Upper lobe of right lung (tissue), 1 donor: ENCODE measurements around the gene TMEM154. TPM values are rescaled to one million over a fixed set of nuclear protein-coding genes. Genes with fewer than 3 reads are reported as not detected.

Experiments
- ATAC-seq: fragments of 200-7000 bp; cut with Tn5 transposase; one replicate; pipeline ENCODE4 v1.9.1; 2020; ENCODE audit warnings: mild to moderate bottlenecking, moderate library complexity
- DNase-seq: peaks from one replicate; pipeline ENCODE4 v3.0.0-alpha.2; 2020
- H3K27ac ChIP-seq: fragments of 200-600 bp; one replicate; pipeline ENCODE4 v1.8.0; 2022
- H3K27me3 ChIP-seq: fragments of 200-600 bp; one replicate; pipeline ENCODE4 v1.8.0; 2022; ENCODE audit warnings: mild to moderate bottlenecking
- H3K36me3 ChIP-seq: fragments of 200-600 bp; one replicate; pipeline ENCODE4 v1.8.0; 2022
- H3K4me1 ChIP-seq: fragments of 200-600 bp; one replicate; pipeline ENCODE4 v1.8.0; 2022
- H3K4me3 ChIP-seq: fragments of 200-600 bp; one replicate; pipeline ENCODE4 v1.8.0; 2022; ENCODE audit warnings: mild to moderate bottlenecking
- H3K9me3 ChIP-seq: fragments of 200-600 bp; one replicate; pipeline ENCODE4 v1.8.0; 2022
- CTCF ChIP-seq: fragments of 200-600 bp; IDR thresholded peaks from one replicate; pipeline ENCODE4 v1.8.0; 2022; ENCODE audit warnings: antibody characterized with exemption
- intact Hi-C: fragments of 100-400 bp; cut with DNase I; formaldehyde crosslinking; loops from one replicate; pipeline ENCODE4 v1.11.0; 2022
- total RNA-seq: library from RNA; stranded (reverse); fragmentation: NEBNext Ultra II Directional; extraction: Animal tissue kit (Norgen Biotek cat#: 25700); gene quantifications from one replicate; pipeline ENCODE4 v1.2.1, GENCODE V29; 2021
- donor health status: DM: no; HTN: yes; CAD: no; lungs with severe emphysema.

Gene TMEM154
- total RNA-seq, 1 donor from 2014 or later = 12.7 TPM

GRCh38 chr4:152579107-152579764 is 100.6 kb downstream of the TMEM154 start:
- H3K27me3 ChIP-seq = no peaks in the 10 kb centered on the region
- H3K9me3 ChIP-seq = no peaks in the 10 kb centered on the region
- ATAC-seq = no peak
- intact Hi-C loops = no loop called here
- no peak overlapping the region for H3K27ac ChIP-seq
- no peak overlapping the region for H3K4me3 ChIP-seq
- DNase-seq = no peak
- no peak for TF ChIP-seq CTCF
- no peaks in the 10 kb centered on the region for H3K4me1 ChIP-seq
- H3K36me3 ChIP-seq = no peaks in the 10 kb centered on the region

- DNase-seq (no peak), ATAC-seq (no peak)
- Histone ChIP-seq H3K36me3 (no peaks in the 10 kb centered on the region), H3K9me3 (no peaks in the 10 kb centered on the region), H3K27ac (no peak overlapping the region), H3K4me3 (no peak overlapping the region), H3K4me1 (no peaks in the 10 kb centered on the region), H3K27me3 (no peaks in the 10 kb centered on the region)
- TF ChIP-seq CTCF = no peak
- intact Hi-C loops = no loop called here
Measured at GRCh38 chr4:152578670-152579069, 101.1 kb downstream of the TMEM154 start.

- intact Hi-C loops = no loop called here
- DNase-seq = no peak
Measured at GRCh38 chr4:152577708-152578396, 101.9 kb downstream of the TMEM154 start.

GRCh38 chr4:152575533-152575932 is 104.3 kb downstream of the TMEM154 start:
- Histone ChIP-seq H3K9me3 (no peaks in the 10 kb centered on the region), H3K4me3 (no peak overlapping the region), H3K36me3 (no peaks in the 10 kb centered on the region), H3K27me3 (no peaks in the 10 kb centered on the region), H3K27ac (no peak overlapping the region), H3K4me1 (no peaks in the 10 kb centered on the region)
- ATAC-seq = no peak
- TF ChIP-seq CTCF = no peak
- no peak for DNase-seq
- intact Hi-C loops = no loop called here

More at GRCh38 chr4:152577708-152578396, 101.9 kb downstream of the TMEM154 start:
- peak; percentile 62 for ATAC-seq
- H3K36me3 ChIP-seq = no peaks in the 10 kb centered on the region
- no peaks in the 10 kb centered on the region for H3K27me3 ChIP-seq
- H3K4me3 ChIP-seq = no peak overlapping the region
- no peaks in the 10 kb centered on the region for H3K4me1 ChIP-seq
- TF ChIP-seq CTCF = no peak
- H3K27ac ChIP-seq = no peak overlapping the region
- no peaks in the 10 kb centered on the region for H3K9me3 ChIP-seq

- DNase-seq (no peak), ATAC-seq (no peak)
- no peaks in the 10 kb centered on the region for H3K27me3 ChIP-seq
- H3K36me3 ChIP-seq = no peaks in the 10 kb centered on the region
- no peaks in the 10 kb centered on the region for H3K4me1 ChIP-seq
- intact Hi-C loops = no loop called here
- H3K9me3 ChIP-seq = no peaks in the 10 kb centered on the region
- H3K4me3 ChIP-seq = no peak overlapping the region
- H3K27ac ChIP-seq = no peak overlapping the region
- no peak for TF ChIP-seq CTCF
Measured at GRCh38 chr4:152573861-152574260, 105.9 kb downstream of the TMEM154 start.
